Activated CD8-positive, alpha-beta memory T cell treated with anti-CD3 and anti-CD28 coated beads for 48 hours (primary cell): Measurements from ENCODE around the gene ABCB9.
"Not testable (repeated sequence)": the region's sequence is repeated elsewhere in the genome, so short reads cannot be mapped to it uniquely, and the experiment has no call there.

Source experiments
- DNase-seq, 3 experiments: peaks; one replicate each; pipeline ENCODE4 v3.0.0-alpha.2; 2020; ENCODE audit warnings: low read depth in 2 of 3, low spot score in 2 of 3

The ABCB9 gene

DNA sequence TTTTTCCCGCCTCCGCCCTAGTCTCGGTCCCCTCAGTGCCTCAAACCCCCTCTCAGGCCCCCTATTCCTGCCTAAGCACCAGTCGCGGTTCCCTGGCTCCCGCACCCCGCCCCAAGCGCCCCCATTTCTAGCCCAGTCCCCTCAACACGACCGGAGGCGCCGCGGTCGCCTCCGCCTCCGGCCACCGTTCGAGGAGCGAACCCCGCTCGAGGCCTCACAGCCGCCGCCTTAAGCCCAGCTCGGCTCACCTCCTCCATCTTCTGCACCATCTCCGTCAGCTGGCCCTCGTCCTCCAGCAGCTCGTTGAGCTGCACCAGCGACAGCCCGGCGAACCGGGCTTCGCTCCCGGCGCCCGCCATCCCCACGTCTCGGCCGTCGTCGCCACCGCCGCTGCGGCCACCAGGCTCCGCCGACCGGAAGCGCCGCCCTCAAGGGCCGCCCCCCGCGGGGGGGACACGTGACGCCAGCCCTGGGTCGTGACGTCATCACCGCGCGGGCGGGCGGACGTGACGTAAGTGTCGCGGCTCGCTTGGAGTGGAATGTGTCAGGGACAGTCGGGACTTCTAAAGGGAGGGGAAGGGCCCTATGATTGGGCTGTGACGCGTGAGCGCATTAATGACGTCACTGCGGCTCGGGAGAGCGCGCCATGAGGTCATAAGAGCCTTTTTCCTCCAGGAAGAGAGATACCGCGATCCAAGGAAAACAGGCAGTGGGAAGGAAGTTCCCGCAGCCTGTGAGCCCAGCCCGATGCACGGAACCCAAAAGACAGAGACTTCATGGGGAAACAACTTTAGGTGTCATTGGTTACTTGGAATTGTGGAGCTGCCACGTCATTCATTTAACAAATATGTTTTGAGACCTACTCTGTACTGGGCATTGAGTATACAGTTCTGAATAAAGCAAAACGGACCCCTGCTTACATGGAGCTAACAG lies 70.3 kb downstream of the ABCB9 start, which contains the start of gene VPS37B:
Gene VPS37B (minus strand): TSS at position 421 of the 933 bp plus-strand sequence. CDS start 62 bp downstream, at position 359.
- peak; percentile 78 to 87 (median 84) for DNase-seq

DNA sequence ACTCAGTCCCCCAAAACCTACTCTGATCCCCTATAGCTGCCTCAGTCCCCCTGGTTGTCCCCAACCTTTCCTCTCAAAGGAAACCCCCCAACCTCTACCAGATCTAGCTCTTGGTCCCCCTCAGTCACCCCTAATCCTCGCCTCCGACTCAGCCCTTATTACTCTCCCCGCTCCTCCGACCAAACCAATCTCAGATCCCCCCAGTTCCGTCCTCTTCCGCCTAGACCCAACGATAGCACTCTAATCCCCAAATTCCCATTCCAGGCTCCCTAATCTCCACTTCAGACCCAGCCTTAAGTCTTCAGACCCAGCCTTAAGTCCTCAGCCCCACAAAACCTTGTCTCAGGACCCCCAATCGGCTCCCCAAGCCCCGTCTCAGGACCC lies 71.0 kb downstream of the ABCB9 start:
- no peak for DNase-seq

DNA sequence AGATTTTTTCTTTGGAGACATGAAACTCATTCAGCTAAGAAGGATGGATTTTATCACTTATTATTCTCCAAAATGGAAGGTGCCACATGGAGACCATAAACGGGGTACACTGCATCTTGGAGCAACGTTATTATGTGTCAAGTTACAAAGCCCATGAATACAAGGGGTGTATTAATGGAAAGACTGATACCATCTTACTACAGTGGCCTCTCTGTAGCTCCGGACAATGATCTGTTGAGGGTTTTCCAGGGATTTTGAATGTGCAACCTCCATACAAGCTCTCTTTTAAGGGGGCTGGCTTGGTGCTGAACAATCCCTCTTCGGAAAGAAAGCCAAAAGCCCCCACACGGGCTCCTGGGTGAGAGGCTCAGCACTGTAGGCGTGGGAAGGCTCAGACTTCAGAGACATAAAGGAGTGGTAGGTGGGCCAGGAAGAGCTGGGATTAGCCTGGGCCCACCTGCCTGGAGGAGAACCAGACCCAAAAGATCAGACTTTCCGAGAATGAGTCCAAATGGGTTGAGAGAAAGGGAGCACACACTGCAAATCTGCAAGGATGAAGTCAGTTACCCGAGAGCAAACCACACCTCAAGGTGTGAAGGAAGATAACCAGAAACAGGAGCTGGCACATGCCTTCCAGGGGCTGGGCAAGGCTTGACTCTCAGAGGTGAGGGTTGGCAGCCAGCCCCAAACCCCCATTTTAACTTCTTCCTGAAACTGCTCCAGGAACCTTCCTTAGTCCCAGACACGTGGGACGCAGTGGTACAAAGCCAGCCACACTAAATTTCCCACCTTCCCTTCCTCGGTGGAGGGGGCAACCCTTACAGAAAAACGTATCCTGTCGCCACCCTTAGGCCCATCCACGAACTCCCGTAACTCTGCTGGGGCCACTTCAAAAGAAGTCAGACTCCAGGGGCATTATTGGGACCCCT lies 71.8 kb downstream of the ABCB9 start:
- DNase-seq = no peak

DNA sequence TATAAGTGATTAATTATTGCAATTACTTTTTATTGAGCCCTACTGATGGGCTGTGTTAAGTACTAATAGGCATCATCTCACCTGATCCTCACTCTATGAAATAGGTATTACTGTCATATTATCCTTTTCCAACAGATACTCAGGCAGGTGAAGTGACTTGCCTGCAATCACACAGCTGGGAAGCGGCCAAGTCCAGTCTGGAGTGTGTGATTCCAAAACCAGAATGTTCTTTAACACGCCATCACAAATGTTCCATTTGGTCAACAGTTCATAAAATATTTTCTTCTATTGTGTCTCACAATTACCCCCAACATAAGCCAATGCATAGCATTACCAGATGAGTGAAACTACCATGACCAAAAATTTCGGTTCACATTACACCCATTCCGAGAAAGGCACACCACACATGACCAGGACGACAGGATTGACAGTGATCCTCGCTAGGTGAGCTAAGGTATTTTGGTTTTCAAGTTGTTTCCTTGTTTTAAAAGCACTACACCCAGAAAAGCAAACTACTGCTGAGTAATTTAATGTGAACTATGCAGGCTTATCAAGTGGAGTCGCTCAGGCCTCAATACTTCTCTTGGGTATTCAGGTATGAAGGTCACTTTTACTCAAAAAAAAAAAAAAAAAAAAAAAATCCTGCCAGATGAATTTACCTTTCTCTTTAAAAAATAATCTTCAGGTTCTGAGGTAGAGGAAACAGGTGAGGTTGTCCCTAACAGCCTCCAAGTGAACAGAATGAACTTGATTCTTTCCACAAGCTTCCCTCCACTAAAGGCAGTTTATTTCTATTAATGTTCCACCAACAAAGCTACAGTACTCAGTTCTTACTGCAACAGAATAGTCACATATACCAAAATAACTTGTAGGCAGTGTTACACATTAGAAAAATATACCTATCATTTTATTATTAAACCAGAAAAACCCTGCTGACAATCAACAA lies 72.8 kb downstream of the ABCB9 start:
- no peak for DNase-seq

DNA sequence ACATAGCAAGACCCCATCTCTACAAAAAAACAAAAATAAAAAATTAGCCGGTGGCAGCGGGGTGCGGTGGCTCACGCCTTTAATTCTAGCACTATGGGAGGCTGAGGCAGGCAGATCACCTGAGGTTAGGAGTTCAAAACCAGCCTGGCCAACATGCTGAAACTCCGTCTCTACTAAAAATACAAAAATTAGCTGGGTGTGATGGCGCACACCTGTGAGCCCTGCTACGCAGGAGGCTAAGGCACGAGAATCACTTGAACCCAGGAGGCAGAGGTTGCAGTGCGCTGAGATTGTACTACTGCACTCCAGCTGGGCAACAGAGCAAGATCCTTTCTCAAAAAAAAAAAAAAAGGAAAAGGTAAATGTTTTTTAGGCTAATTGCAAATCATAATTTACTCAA lies 73.5 kb downstream of the ABCB9 start:
- DNase-seq = not testable (repeated sequence)

DNA sequence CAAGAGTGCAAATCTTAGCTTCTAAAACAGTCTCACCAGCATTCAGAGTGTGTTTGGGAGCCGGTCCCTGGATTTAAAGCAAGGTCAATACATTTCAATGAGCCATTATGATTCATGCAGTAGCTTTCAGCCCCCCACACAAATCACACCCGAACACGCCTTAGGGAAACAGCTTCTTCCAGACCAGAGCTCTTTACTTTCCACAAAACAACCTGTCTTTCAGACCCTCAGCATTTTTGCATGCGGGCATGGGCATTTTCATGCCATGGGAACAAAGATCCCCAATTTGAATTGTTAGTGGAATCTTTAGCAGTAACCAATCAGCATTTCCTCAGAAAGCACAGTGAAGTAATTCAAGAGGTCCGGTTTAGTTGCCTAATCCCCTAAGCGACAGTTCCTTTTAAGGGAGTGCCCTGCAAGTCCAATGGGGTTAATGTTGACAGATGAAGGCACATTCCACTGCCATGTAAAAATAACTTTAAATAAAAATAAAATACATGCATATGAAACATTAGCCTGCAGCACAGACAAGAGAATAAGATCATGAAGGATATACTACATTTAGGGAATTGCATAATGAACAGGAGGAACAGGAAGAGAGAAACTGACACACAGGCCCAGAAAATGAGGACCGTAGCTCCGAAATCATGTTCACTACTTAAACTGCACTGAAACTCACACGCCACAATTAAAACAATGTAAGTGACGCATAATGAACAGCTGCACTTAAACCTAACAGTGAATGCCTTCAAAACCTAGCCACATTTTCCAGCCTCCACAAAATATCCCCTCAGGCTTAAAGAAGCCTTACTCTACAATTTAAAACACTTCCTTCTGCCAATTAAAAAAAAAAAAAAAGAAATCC lies 74.4 kb downstream of the ABCB9 start:
- DNase-seq = no peak

DNA sequence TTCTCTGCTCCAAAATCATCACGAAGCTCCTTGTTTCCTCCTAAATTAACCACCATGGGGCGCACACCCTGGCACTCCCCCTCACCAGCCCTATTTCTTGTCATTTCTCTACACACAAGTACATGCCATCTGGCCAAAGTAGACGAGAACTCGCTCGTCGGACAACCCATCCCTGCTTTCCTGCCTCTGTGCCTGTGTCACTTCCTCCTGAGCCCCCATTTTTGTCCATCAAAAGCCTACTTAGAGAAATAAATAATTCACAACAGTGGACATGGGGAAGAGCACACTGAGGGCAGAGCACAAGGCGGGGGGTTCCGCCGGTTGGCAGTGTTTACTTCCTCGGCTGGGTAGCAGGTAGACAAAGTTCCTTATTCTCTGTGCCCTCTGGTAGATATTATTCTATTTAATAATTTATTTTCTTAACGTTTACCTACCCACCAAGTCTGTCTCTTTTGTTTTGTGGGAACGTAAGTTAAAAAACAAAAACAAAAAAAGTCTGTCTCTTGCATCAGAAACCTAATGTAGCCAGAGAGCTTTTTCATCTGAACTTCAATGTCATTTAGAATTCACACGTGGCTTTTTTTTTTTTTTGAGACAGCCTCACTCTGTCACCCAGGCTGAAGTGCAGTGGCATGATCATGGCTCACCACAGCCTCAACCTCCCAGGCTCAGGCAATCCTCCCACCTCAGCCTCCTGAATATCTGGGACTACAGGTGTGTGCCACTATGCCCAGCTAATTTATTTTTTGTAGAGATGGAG lies 76.3 kb downstream of the ABCB9 start:
- no peak for DNase-seq

DNA sequence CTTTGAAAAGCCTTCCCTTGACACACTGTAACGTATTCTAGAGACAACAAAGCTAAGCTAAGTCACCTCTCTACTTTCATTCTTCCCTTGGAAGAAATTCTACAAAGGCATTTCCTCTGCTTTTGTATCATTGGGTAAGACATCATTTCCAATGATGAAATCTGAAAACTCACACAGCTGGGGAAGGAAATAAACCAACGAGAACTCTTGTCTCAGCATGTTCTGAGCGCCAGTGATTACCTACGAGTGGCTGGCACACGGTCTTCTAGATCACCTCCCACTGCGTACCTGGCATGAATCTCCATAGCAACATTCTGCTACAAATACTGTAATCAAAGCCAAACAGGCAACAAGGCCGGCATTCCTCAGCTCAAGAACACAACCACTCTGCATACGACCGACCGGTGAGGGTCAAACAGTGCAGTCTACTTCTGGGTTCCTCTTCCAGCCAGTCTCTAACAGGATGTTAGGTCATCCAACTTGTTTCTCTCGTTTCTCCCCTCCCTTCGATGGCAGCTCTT lies 78.0 kb downstream of the ABCB9 start:
- DNase-seq = no peak

DNA sequence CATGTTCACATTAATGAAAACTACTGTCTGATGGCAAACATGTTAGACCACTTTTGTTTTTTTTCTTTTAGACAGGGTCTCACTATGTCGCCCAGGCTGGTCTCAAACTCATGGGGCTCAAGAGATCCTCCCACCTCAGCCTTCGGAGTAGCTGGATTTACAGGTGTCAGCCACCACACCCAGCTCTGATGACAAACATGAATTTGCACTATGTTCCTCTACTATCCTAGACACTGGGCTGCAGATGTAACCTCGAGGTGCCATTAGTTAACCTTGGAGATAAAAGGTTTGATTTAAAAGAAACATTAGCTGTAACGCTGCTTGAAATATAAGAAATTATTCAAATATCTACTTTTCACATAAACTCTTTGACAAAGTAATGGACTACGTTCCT lies 78.4 kb downstream of the ABCB9 start:
- no peak for DNase-seq

DNA sequence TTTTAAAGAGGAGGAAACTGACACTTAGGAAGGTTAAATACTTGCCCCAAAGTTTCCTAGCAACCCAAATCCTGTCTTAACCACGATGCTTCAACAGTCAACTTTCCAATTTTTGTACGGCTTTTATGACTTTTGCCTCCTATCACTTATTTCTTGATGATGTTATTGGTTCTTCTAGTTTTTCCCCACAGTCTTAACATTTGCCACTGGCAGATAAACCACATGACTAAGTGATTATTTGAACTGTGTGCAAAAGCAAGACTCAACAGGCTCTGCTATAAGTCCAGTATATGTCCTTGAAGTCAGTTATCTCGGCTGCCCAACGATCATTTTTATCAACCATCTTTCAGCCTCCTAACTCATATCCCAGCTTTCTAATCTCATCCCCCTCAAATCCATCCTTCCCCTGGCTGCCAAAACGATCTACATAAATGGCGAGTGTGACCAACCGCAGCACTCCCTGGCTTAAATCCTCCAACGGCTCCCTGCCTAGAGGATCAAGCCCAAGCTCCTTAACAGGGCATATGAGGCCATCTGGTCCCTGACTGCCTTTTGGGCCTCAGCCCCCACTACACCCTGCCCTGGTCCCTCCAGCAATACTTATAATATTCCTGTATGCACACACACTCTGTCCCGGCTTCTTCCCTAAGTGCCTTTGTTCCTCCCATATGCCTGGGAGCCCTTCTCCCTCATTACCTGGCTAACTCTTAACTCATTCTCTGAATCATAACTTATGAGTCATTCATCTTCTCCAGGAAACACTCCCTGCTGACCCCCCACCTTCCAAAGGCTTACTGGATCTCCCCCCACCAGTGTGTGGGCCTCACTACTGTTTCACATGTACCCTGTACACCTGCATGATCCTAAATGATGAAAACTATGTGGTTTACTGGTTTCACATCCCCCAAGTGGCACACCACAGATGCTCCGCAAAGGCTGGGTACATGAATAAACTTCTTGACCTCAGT lies 79.1 kb downstream of the ABCB9 start:
- DNase-seq = peak in 1 of 3 experiments; percentile 38

DNA sequence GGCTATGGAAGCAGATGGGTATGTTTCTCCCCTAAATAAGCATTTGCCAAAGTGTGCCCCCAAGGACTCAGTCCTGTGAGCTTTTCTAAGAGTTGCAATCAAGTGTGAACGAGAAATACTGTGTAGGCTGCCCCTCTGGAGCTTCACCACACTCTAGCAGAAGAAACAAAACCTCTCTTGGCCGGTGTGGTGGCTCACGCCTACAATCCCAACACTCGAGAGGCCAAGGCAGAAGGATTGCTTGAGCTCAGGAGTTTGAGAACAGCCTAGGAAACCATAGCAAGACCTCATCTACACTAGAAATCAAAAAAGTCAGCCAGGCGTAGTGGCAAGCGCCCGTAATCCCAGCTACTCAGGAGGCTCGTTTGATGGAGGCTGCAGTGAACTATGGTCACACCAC lies 80.1 kb downstream of the ABCB9 start:
- no peak for DNase-seq

DNA sequence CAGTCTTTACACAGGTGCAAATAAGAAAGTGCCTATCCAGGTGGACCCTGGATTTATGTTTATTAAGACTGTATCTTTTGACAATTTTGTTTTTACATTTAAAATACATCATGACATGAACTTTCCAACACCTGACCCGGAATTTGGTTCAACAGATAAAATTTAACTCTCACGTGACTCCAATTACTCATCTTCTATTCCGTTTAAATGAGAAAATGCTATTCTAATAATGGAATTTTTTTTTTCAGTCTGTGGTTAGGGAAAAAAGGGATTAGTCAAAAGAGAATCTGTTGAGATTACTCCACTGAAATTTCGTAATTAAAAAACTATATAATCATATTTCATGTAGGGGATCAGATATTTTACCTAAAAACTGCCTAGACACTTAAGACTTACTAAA lies 81.4 kb downstream of the ABCB9 start:
- DNase-seq = no peak

DNA sequence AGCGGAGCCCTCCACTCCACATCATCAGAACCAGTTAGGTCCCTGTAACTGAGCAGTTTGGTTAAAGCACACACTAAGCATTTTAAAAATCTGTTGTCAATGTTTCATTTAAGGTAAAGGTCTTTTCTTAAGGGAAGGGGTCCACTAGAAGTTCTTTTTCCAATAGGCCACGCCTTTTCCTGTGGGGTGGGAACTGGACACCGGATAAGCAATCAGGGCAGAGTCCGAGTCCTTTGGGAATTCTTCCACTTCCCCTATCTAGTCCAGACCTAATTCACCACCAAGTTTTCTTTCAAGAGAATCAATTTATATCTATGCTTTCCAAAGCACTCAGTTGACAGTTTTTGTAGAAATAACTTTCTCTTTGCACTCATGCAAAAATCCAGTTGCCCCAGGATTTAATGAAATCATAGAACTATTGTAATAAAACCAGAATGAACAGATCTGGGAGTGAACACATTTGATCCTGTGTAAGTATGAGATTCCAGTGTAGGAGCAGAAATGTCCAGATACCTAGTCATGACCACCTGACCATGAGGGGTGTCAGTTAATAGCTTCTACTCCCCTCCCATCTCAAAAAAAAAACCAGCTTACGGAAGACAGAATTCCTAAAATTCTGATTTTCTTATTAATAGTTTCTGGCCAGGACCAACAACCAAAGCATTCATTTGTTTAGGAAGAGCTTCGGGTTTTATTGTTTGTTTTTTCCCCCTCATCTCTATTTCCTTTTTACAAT lies 82.0 kb downstream of the ABCB9 start:
- DNase-seq = no peak

DNA sequence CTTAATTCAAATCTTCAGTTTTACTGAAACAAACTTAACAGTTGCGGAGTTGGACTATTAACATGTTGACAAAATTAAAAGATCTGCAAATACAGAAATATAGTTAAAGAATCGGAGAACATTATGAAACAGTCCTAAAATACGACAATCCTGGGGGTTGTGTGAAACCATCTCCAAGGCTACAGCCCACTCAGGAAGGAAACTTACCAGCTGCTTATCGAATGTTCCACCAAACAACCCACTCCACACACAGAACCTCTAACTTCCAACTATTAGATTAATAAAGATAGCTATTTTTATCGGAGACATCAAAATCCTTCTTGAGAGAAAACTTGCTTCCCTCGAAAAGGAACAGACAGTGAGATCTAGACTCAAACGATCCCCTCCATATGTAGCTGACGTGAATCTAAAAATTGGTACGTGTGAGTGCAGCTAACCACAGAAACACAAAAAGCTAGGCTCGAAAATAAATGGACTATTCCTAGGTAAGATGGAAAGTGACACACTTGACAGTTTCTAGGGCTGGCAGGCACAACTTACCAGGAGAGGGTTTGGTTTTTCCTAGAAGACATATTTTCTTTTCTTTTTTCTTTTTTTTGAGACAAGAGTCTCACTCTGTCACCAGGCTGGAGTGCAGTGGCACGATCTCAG lies 83.2 kb downstream of the ABCB9 start:
- DNase-seq = no peak

DNA sequence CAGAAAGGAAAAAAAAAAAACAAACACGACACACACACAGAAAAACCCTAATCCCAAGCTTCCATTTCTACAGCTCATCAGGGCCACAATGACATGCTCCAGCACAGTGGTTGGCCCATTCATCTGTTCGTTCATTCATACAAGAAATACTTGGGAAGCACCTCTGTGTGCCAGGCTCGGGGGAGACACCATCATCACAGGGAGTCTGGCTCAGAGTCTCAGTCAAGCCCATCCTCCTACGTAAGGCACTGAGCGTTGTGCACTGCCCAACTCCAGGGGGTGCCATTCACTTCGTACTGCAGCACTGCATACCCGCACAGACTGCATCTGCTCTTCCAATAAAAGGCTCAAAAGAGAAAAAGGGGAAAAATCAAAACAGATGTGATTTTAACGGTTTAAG lies 85.6 kb downstream of the ABCB9 start:
- no peak for DNase-seq

DNA sequence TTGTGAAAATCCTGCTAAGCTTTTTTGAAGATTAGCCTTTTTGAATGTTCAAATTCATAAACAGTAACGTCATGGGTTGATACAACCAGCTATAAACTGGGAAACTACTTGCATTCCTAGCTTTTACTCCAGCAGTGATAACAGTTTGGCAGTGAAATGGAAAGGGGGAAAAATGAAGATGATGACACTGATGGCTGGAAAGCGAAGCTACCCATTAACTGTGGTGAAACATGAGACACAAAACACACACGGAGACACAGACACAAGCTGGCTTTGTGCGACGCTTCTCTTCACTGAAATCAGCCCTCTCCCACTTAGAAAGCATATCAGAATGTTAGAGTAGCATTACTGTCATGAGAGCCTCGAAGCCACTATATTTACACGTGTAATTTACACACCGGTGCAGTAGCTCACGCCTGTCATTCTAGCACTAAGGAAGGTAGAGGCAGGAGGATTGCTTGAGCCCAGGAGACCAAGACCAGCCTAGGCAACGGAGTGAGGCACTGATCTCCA lies 86.1 kb downstream of the ABCB9 start:
- DNase-seq = no peak
